ENCODE results near the gene TBXAS1.

DNA sequence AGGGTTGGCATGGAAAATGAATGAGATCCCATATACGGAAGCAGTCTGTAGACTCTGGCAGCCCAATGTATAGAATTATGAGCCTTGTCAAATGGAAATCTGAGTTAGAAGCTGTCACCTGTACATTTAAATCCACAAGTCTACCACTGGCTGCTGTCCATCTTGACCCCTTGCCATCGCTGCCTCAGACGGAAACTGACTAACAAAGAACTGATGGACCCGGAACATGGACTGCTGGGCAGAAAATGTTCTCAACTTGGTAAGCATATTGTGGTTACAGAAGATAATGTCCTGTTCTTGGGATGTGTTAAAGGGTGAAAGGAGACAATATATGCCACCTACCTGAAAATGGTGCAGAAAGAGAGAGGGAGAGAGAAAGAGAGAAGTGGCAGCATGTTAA, 196.2 kb downstream of the TBXAS1 start:
- TF ChIP-seq, protein P1, sequence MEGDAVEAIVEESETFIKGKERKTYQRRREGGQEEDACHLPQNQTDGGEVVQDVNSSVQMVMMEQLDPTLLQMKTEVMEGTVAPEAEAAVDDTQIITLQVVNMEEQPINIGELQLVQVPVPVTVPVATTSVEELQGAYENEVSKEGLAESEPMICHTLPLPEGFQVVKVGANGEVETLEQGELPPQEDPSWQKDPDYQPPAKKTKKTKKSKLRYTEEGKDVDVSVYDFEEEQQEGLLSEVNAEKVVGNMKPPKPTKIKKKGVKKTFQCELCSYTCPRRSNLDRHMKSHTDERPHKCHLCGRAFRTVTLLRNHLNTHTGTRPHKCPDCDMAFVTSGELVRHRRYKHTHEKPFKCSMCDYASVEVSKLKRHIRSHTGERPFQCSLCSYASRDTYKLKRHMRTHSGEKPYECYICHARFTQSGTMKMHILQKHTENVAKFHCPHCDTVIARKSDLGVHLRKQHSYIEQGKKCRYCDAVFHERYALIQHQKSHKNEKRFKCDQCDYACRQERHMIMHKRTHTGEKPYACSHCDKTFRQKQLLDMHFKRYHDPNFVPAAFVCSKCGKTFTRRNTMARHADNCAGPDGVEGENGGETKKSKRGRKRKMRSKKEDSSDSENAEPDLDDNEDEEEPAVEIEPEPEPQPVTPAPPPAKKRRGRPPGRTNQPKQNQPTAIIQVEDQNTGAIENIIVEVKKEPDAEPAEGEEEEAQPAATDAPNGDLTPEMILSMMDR (IDR thresholded peaks at IDR 0.05; ENCODE audit: low read depth, low read length, missing input control) = no peak
- TF ChIP-seq SP1 (IDR thresholded peaks at IDR 0.05) (no peak), RXRA (IDR thresholded peaks at IDR 0.05) (no peak), TAF1 (conservative IDR thresholded peaks at IDR 0.05) (no peak), YY1 (IDR thresholded peaks at IDR 0.05) (no peak), NR2F2 (IDR thresholded peaks at IDR 0.05) (no peak), FOXA1 (IDR thresholded peaks at IDR 0.05) (no peak), RAD21 (IDR thresholded peaks at IDR 0.05) (no peak), HNF4A (conservative IDR thresholded peaks at IDR 0.05) (no peak), HNF4G (IDR thresholded peaks at IDR 0.05) (no peak)
- TF ChIP-seq, protein P2, sequence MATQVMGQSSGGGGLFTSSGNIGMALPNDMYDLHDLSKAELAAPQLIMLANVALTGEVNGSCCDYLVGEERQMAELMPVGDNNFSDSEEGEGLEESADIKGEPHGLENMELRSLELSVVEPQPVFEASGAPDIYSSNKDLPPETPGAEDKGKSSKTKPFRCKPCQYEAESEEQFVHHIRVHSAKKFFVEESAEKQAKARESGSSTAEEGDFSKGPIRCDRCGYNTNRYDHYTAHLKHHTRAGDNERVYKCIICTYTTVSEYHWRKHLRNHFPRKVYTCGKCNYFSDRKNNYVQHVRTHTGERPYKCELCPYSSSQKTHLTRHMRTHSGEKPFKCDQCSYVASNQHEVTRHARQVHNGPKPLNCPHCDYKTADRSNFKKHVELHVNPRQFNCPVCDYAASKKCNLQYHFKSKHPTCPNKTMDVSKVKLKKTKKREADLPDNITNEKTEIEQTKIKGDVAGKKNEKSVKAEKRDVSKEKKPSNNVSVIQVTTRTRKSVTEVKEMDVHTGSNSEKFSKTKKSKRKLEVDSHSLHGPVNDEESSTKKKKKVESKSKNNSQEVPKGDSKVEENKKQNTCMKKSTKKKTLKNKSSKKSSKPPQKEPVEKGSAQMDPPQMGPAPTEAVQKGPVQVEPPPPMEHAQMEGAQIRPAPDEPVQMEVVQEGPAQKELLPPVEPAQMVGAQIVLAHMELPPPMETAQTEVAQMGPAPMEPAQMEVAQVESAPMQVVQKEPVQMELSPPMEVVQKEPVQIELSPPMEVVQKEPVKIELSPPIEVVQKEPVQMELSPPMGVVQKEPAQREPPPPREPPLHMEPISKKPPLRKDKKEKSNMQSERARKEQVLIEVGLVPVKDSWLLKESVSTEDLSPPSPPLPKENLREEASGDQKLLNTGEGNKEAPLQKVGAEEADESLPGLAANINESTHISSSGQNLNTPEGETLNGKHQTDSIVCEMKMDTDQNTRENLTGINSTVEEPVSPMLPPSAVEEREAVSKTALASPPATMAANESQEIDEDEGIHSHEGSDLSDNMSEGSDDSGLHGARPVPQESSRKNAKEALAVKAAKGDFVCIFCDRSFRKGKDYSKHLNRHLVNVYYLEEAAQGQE (IDR thresholded peaks at IDR 0.05) = no peak
- TF ChIP-seq, protein P3, sequence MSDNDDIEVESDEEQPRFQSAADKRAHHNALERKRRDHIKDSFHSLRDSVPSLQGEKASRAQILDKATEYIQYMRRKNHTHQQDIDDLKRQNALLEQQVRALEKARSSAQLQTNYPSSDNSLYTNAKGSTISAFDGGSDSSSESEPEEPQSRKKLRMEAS (IDR thresholded peaks at IDR 0.05) = no peak

Measured in liver (tissue), 3 donors.